ENCODE measurements around the gene NUDCD2. TPM values are rescaled to one million over a fixed set of nuclear protein-coding genes. Genes with fewer than 3 reads are reported as not detected.

The NUDCD2 gene
- polyA plus RNA-seq, 1 of the 3 experiments (the other 2 are of a cell fraction), result 7.8 TPM

DNA sequence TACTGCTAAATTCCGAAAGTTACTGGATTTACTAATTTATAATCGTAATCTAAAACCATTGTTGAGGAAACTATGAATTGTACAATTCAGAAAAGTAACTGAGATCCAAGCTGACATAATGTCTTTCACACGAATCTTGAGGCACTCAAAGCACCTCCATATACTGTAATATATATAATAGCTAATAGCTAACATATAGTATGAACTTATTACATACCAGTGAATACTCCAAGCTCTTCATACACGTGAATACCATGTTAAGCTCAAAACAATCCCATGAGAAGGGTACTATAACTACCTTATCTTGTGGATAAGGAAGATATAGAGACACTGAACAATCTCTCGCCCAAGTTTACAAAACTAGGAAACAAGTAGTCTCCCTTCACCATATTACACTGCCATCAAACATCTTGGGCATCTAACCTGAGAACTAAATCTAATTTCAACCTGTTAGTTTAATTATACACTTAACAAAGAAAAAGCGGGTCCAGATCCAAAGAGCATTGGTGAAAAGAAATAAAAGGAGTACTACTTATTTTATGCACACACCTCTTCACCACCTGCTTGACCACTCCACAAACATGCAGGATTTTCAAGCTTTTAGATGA is 1.0 kb downstream of the NUDCD2 start:
- Histone ChIP-seq H3K27ac (ENCODE audit: low read depth in 2 of 2, low read length in 1 of 2) (peak overlapping the region; percentile 98 to 99; a peak in 3 of 4 replicates), H3F3A (replicated peaks; ENCODE audit: insufficient read depth) (peaks cover 43% of the 10 kb centered on the region), H3K27me3 (ENCODE audit: insufficient read depth) (no peaks in the 10 kb centered on the region), H3K9me2 (no peaks in the 10 kb centered on the region), H3K4me2 (peak overlapping the region; percentile 80), H3K79me2 (ENCODE audit: insufficient read depth) (peaks cover 53% of the 10 kb centered on the region), H3K9ac (peak overlapping the region; percentile 79), H2AFZ (ENCODE audit: low read depth) (peak overlapping the region; percentile 10), H3K4me3 (ENCODE audit: low read depth in 2 of 2, low read length in 1 of 2) (peak overlapping the region; percentile 70 to 90), H3K9me3 (no peaks in the 10 kb centered on the region), H3K4me1 (ENCODE audit: control insufficient read depth in 1 of 2, insufficient read depth in 2 of 2, low read depth in 1 of 2, low read length in 1 of 2) (peaks cover 12% of the 10 kb centered on the region in 2 experiments; a peak in 3 of 4 replicates), H4K20me1 (ENCODE audit: insufficient read depth) (no peaks in the 10 kb centered on the region), H3K36me3 (replicated peaks in 1 of 2; ENCODE audit: control insufficient read depth in 1 of 2, insufficient read depth in 2 of 2, low read length in 1 of 2) (peaks cover 11 to 18% of the 10 kb centered on the region in 2 experiments)
- TF ChIP-seq MEF2A (IDR thresholded peaks at IDR 0.05; ENCODE audit: borderline replicate concordance, low read depth) (no peak), RFX5 (IDR thresholded peaks at IDR 0.05; ENCODE audit: low read length) (no peak), GABPA (IDR thresholded peaks at IDR 0.05; ENCODE audit: low read depth) (no peak), YY1 (IDR thresholded peaks at IDR 0.05; ENCODE audit: low read depth) (no peak), CHD2 (IDR thresholded peaks at IDR 0.05; ENCODE audit: low read length, partially characterized antibody) (no peak), GATA2 (CRISPR knock-in tag; IDR thresholded peaks at IDR 0.05) (no peak), TEAD4 (IDR thresholded peaks at IDR 0.05; ENCODE audit: borderline replicate concordance, insufficient read depth) (no peak), SMC3 (IDR thresholded peaks at IDR 0.05; ENCODE audit: low read depth, low read length) (no peak), NFIC (IDR thresholded peaks at IDR 0.05; ENCODE audit: borderline replicate concordance) (no peak), JUND (IDR thresholded peaks at IDR 0.05) (no peak)
- TF ChIP-seq, protein P1, sequence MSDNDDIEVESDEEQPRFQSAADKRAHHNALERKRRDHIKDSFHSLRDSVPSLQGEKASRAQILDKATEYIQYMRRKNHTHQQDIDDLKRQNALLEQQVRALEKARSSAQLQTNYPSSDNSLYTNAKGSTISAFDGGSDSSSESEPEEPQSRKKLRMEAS (IDR thresholded peaks at IDR 0.05; ENCODE audit: low read depth), result no peak
- TF ChIP-seq, protein P2, sequence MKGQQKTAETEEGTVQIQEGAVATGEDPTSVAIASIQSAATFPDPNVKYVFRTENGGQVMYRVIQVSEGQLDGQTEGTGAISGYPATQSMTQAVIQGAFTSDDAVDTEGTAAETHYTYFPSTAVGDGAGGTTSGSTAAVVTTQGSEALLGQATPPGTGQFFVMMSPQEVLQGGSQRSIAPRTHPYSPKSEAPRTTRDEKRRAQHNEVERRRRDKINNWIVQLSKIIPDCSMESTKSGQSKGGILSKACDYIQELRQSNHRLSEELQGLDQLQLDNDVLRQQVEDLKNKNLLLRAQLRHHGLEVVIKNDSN (IDR thresholded peaks at IDR 0.05; ENCODE audit: borderline replicate concordance, low read depth), result no peak
- ChIA-PET POLR2A (interaction anchor here (1.6 to 2.7 kb wide), 3 partner anchors 19 to 44 kb away, joined by 4 to 25 read pairs (median 5); partner anchors contain the start of gene CCNG1), CTCF (interaction anchor here (0.5 to 2.6 kb wide), 4 partner anchors 9 to 101 kb away, joined by 3 to 7 read pairs (median 4); no protein-coding TSS in a partner anchor)
- DNase-seq, result no peak
- WGBS (ENCODE audit: low lambda C conversion rate), result 39% methylated on average over 6 of the region's 6 CpGs

DNA sequence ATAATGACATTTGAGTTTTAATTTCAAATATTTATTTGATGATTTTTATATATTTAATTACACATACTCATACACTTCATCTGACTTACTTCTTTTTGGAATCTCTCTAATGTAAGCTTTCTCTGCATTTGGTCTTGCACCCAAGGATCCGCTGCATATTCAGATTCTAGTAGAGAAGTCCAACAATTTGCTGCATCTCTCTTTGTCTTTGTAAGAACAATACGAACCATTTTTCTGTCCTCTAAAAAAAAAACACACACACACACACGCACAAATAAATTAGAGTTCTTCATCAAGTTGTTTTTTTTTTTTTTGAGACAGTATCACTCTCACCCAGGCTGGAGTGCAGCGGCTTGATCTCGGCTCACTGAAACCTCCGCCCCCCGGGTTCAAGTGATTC is 3.1 kb downstream of the NUDCD2 start:
- peaks cover 29 to 36% of the 10 kb centered on the region in 2 experiments for H3K36me3 ChIP-seq (replicated peaks in 1 of 2; ENCODE audit: control insufficient read depth in 1 of 2, insufficient read depth in 2 of 2, low read length in 1 of 2)
- WGBS (ENCODE audit: low lambda C conversion rate), result 91% methylated on average over 7 of the region's 7 CpGs
- no peaks in the 10 kb centered on the region for H3K9me3 ChIP-seq
- no peak overlapping the region for H3K9ac ChIP-seq
- ChIA-PET CTCF (no interaction called here), POLR2A (no interaction called here)
- peaks cover 53% of the 10 kb centered on the region for H3F3A ChIP-seq (replicated peaks; ENCODE audit: insufficient read depth)
- peaks cover 7 to 12% of the 10 kb centered on the region in 2 experiments; a peak in 3 of 4 replicates for H3K4me1 ChIP-seq (ENCODE audit: control insufficient read depth in 1 of 2, insufficient read depth in 2 of 2, low read depth in 1 of 2, low read length in 1 of 2)
- H3K27me3 ChIP-seq (ENCODE audit: insufficient read depth), result no peaks in the 10 kb centered on the region
- no peak overlapping the region for H3K4me3 ChIP-seq (ENCODE audit: low read depth in 2 of 2, low read length in 1 of 2)
- peaks cover 36% of the 10 kb centered on the region for H3K79me2 ChIP-seq (ENCODE audit: insufficient read depth)
- H3K27ac ChIP-seq (ENCODE audit: low read depth in 2 of 2, low read length in 1 of 2), result peak overlapping the region in 1 of 2 experiments; percentile 54; a peak in 2 of 4 replicates
- DNase-seq, result no peak
- no peak overlapping the region for H2AFZ ChIP-seq (ENCODE audit: low read depth)
- H3K4me2 ChIP-seq, result 0 out of 2 replicates have a peak overlapping the region, but pooled peaks have one; percentile 21
- no peaks in the 10 kb centered on the region for H4K20me1 ChIP-seq (ENCODE audit: insufficient read depth)
- TF ChIP-seq RFX5 (IDR thresholded peaks at IDR 0.05; ENCODE audit: low read length) (no peak), FOXJ3 (CRISPR knock-in tag; IDR thresholded peaks at IDR 0.05) (no peak), NRF1 (IDR thresholded peaks at IDR 0.05; ENCODE audit: low read depth, low read length) (no peak), TCF12 (IDR thresholded peaks at IDR 0.05) (no peak), POLR2AphosphoS5 (IDR thresholded peaks at IDR 0.05; ENCODE audit: low read depth, low read length) (no peak)
- TF ChIP-seq, protein P1 (IDR thresholded peaks at IDR 0.05; ENCODE audit: low read depth), result no peak
- H3K9me2 ChIP-seq, result no peaks in the 10 kb centered on the region
